CD4-positive, alpha-beta T cell (primary cell): ENCODE results near the gene SIM2. TPM values are rescaled to one million over a fixed set of nuclear protein-coding genes. Genes with fewer than 3 reads are reported as not detected.

Experiments
- ATAC-seq: fragments of 200-7000 bp; cut with Tn5 transposase; one replicate; pipeline ENCODE4 v1.10.0; 2022; ENCODE audit warnings: mild to moderate bottlenecking; ENCODE audit not compliant: poor library complexity
- CTCF ChIA-PET: fragments of 350-600 bp; sonication (Branson Sonifier 250); formaldehyde crosslinking; loops from one replicate; lab custom pipeline; 2021; ENCODE audit warnings: antibody characterized with exemption, inconsistent platforms; lab: Charles Lee
- POLR2A ChIA-PET: fragments of 350-600 bp; sonication (Branson Sonifier 250); formaldehyde crosslinking; loops from one replicate; lab custom pipeline; 2021; ENCODE audit warnings: antibody characterized with exemption, inconsistent platforms; lab: Charles Lee
- DNase-seq, 14 experiments: peaks; one replicate each; pipeline ENCODE4 v3.0.0-alpha.2; 2013 to 2020; ENCODE audit warnings: mixed read lengths in 2 of 14
- H3K27ac ChIP-seq, 2 donors: one replicate each; pipeline versions ENCODE4 v1.5.1 to v1.7.0; 2013; ENCODE audit warnings: low read length in 2 of 2, low read depth in 1 of 2, mild to moderate bottlenecking in 1 of 2
- H3K27me3 ChIP-seq, 2 experiments: 1 replicate in 1 of 2; 2 replicates in 1 of 2; pipeline versions ENCODE4 v1.6.1 to v1.7.0; 2013; ENCODE audit warnings: low read length in 2 of 2, control low read depth in 1 of 2, mild to moderate bottlenecking in 1 of 2, moderate library complexity in 1 of 2; ENCODE audit not compliant: insufficient read depth in 2 of 2, control insufficient read depth in 1 of 2
- H3K36me3 ChIP-seq: one replicate; pipeline ENCODE4 v1.6.1; 2013; ENCODE audit warnings: low read length, control low read depth; ENCODE audit not compliant: insufficient read depth
- H3K4me1 ChIP-seq: one replicate; pipeline ENCODE4 v1.6.1; 2013; ENCODE audit warnings: low read length, control low read depth; ENCODE audit not compliant: insufficient read depth
- H3K4me3 ChIP-seq: one replicate; pipeline ENCODE4 v1.5.1; 2013; ENCODE audit warnings: mild to moderate bottlenecking, low read length, moderate library complexity
- H3K9me3 ChIP-seq, 2 experiments: 1 replicate in 1 of 2; 2 replicates in 1 of 2; pipeline versions ENCODE4 v1.6.1 to v1.7.0; 2013; ENCODE audit warnings: low read length in 2 of 2, mild to moderate bottlenecking in 2 of 2, control low read depth in 1 of 2, moderate library complexity in 1 of 2; ENCODE audit not compliant: control insufficient read depth in 1 of 2, insufficient read depth in 1 of 2
- H3K27ac Mint-ChIP-seq: one replicate; pipeline ENCODE4 v1.8.0; 2020; ENCODE audit warnings: mixed read lengths
- H3K27me3 Mint-ChIP-seq: one replicate; pipeline ENCODE4 v1.8.0; 2021; ENCODE audit warnings: mixed read lengths
- H3K36me3 Mint-ChIP-seq: one replicate; pipeline ENCODE4 v1.8.0; 2021; ENCODE audit warnings: low read depth, mixed read lengths
- H3K4me1 Mint-ChIP-seq: one replicate; pipeline ENCODE4 v1.8.0; 2021; ENCODE audit warnings: low read depth, mixed read lengths
- H3K4me3 Mint-ChIP-seq: one replicate; pipeline ENCODE4 v1.8.0; 2020; ENCODE audit warnings: mild to moderate bottlenecking, mixed read lengths
- H3K9me3 Mint-ChIP-seq: one replicate; pipeline ENCODE4 v1.8.0; 2020; ENCODE audit warnings: mixed read lengths
- CTCF ChIP-seq: fragments of 200-600 bp; IDR thresholded peaks from one replicate; pipeline ENCODE4 v1.8.0; 2022; ENCODE audit warnings: antibody characterized with exemption, mild to moderate bottlenecking
- intact Hi-C, 2 experiments: fragments of 100-400 bp; cut with DNase I in 1 of 2; cut with micrococcal nuclease in 1 of 2; formaldehyde crosslinking; loops; one replicate each; pipeline versions ENCODE4 v1.15.1 to v1.9.0; 2023 to 2025; cut with DNase I, micrococcal nuclease
- total RNA-seq, 174 experiments: library from RNA in 2 of 174; stranded (reverse) in 2 of 174; gene quantifications; one replicate each; pipeline ENCODE4 v1.2.3 and lab custom pipeline; 2021 to 2026

The SIM2 gene
- total RNA-seq, 2 experiments from 2014 or later, result not detected

GRCh38 chr21:36753556-36753955, 54.6 kb downstream of the SIM2 start:
- ChIA-PET CTCF (no interaction called here), POLR2A (no interaction called here)
- TF ChIP-seq CTCF, result no peak
- H3K27ac ChIP-seq, result no peak overlapping the region
- H3K9me3 ChIP-seq, result no peaks in the 10 kb centered on the region
- no peak for ATAC-seq
- H3K27ac Mint-ChIP-seq, result no peak overlapping the region
- peaks cover 3% of the 10 kb centered on the region for H3K4me1 Mint-ChIP-seq
- intact Hi-C loops, result no loop called here
- peaks cover 57% of the 10 kb centered on the region for H3K36me3 Mint-ChIP-seq
- no peaks in the 10 kb centered on the region for H3K36me3 ChIP-seq
- no peaks in the 10 kb centered on the region for H3K4me1 ChIP-seq
- peaks cover 0 to 3% of the 10 kb centered on the region in 2 experiments for H3K27me3 ChIP-seq
- no peak overlapping the region for H3K4me3 ChIP-seq
- DNase-seq, result no peak
- peaks cover 27% of the 10 kb centered on the region for H3K27me3 Mint-ChIP-seq
- H3K4me3 Mint-ChIP-seq, result no peak overlapping the region
- H3K9me3 Mint-ChIP-seq, result no peaks in the 10 kb centered on the region

- CTCF ChIA-PET, result no interaction called here
- intact Hi-C loops, result no loop called here
- Histone ChIP-seq H3K4me1 (no peaks in the 10 kb centered on the region), H3K27ac (no peak overlapping the region), H3K36me3 (peaks cover 4% of the 10 kb centered on the region), H3K27me3 (no peaks in the 10 kb centered on the region), H3K9me3 (no peaks in the 10 kb centered on the region), H3K4me3 (no peak overlapping the region)
- Mint-ChIP-seq H3K4me1 (no peaks in the 10 kb centered on the region), H3K4me3 (no peak overlapping the region), H3K36me3 (peaks cover 57% of the 10 kb centered on the region), H3K27ac (no peak overlapping the region), H3K9me3 (no peaks in the 10 kb centered on the region), H3K27me3 (peaks cover 19% of the 10 kb centered on the region)
- no peak for ATAC-seq
- TF ChIP-seq CTCF, result no peak
- POLR2A ChIA-PET, result no interaction called here
- DNase-seq, result no peak
Observed at GRCh38 chr21:36754241-36754898, 55.5 kb downstream of the SIM2 start.

GRCh38 chr21:36756527-36756926, 57.6 kb downstream of the SIM2 start:
- H3K9me3 ChIP-seq, result no peaks in the 10 kb centered on the region
- H3K4me3 Mint-ChIP-seq, result no peak overlapping the region
- no peaks in the 10 kb centered on the region for H3K9me3 Mint-ChIP-seq
- TF ChIP-seq CTCF, result no peak
- intact Hi-C loops, result no loop called here
- peaks cover 56% of the 10 kb centered on the region for H3K36me3 Mint-ChIP-seq
- ChIA-PET CTCF (no interaction called here), POLR2A (no interaction called here)
- H3K4me1 ChIP-seq, result no peaks in the 10 kb centered on the region
- no peak overlapping the region for H3K27ac Mint-ChIP-seq
- H3K27me3 Mint-ChIP-seq, result peaks cover 4% of the 10 kb centered on the region
- no peak overlapping the region for H3K27ac ChIP-seq
- no peaks in the 10 kb centered on the region for H3K27me3 ChIP-seq
- peaks cover 4% of the 10 kb centered on the region for H3K36me3 ChIP-seq
- no peaks in the 10 kb centered on the region for H3K4me1 Mint-ChIP-seq
- DNase-seq (no peak), ATAC-seq (no peak)
- H3K4me3 ChIP-seq, result no peak overlapping the region
